Fibroblast of the conjunctiva (primary cell): ENCODE results near the gene RALGAPB.
"Not testable (repeated sequence)": the region's sequence is repeated elsewhere in the genome, so short reads cannot be mapped to it uniquely, and the experiment has no call there.

ENCODE experiments used
- DNase-seq: peaks from one replicate; pipeline ENCODE4 v3.0.0-alpha.2; 2010; ENCODE audit warnings: low read depth

RALGAPB gene

GRCh38 chr20:38472513-38473366 is at the start of gene RALGAPB:
TSS of gene RALGAPB (plus strand) at chr20:38472843. CDS start at chr20:38488433, 15,590 bp downstream.
- peak; percentile 97 for DNase-seq

- DNase-seq, result no peak
These were observed 49.1 kb upstream of the RALGAPB start for GRCh38 chr20:38423541-38423940.

- no peak for DNase-seq
These were observed 48.2 kb upstream of the RALGAPB start for GRCh38 chr20:38424401-38424800.

DNA sequence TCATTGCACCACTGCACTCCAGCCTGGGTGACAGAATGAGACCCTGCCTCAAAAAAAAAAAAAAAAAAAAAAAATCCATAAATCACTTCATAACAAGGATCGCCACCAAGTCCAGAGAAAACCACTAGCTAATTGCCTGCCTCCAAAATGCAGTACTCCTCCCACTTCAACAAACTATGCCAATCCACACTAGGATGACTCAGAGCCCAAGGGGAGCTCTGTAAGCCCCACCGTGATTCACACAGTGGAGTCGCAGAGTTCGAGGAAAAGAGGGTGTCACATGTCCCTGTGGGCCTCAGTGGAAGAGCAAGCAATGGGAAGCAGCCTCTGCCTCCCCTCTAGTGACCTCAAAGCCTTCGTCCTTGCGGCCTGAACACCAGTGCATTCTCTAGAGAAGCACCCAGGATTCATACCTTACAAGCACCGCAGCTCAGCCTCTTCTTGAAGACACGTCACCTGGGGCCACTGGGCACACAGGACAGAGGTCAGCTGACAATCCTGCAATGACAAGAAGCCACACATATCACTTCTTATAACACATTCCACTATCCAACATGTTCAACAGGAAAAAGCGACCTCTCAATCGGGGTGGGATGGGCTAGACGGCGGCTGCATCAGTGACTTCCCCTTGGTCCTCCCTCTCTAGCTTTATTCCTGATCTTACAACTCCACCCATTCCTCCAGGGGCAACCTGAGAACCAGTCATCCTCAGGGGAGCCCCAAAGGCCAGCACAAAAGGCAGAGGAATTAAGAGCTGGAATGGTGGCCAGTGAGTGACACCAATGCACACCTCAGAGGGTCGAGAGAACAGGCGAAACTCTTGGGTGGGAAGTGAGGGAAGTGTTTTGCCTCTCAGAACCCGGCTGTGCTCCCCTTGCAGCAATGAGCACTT is 46.4 kb upstream of the RALGAPB start:
- DNase-seq, result peak; percentile 57

DNA sequence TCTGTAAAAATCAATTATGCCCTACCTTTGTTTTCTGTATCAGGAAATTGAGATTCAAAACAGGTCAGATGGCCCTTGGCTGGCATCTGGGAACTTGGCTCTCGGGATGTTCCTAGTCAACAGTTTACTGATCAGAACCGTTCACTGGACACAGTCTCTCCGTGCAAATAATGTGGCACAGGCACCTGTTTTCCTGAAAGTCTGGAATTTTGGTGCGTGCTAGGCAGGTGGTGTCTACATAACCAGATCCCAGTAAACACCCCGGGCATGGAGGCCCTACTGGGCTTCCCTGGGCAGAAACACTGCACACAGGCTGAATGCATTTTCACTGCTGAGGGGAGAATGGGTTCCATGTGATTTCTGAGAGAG is 45.0 kb upstream of the RALGAPB start:
- no peak for DNase-seq

- DNase-seq, result no peak
These were observed 43.8 kb upstream of the RALGAPB start for GRCh38 chr20:38428800-38429199.

DNA sequence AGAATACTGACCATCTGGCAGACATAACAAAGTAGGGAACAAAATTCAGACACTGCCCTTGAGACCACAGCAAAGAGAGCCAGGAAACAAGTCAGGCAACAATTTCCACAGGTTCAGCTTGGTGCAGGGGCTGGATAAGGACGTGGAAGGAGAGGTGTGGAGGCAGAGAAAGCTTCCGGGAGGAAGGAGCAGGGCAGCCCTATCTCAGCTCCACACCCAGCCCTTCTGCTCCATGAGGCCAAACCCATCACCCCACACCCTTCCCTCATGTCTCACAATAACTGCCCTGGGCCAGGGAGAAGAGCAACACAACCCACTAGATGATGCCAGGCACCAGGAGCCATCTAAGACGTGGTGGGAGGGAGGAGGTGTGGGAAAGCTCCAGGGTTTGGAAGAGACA is 43.3 kb upstream of the RALGAPB start:
- no peak for DNase-seq

DNA sequence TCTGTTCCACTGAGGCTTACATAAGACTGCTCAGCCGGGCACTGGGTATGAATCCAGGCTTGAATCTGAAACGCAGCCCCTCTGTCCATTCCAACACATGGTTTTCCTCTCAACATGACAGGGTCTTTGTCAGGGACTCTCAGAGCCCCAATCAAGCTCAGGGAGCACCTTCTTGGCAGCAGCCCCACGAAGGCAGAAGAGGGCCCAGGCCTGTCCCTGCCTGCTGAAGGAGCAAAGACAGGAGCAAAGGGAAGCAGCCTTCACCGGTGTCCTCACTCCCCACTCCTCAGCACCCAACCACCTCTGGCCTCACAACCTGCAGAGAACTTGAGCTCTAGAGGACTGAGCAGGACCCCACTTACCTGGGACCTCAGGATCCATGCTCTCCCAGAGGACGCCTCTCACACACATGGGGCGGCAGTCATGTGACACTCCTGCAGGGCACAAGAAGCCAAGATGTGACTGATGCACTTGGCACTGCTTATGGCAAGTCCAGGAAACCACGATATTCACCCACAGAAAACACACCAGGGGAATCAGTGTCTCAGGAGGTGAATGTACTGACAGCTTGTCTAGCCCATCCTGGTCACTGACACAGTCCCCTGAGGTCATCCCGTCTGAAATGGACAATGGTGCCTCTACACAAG is 41.8 kb upstream of the RALGAPB start:
- no peak for DNase-seq

DNA sequence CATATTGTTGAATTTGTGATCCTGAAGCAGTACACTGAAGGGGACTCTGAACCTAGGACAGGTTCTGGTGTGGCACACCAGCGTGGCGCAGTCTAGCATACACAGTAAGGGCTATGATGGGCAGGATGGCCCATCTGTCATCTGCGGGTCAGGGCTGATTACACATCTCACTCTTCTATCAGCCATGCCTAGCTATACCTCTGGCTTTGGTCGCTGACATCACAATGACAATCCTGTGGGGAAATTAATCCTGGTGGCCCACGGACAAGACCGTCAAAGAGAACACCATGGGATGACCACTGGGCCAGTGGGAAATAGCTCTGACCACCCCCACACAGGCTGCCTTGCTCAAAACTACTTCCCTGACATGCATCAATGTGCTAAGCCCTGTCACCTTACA is 40.4 kb upstream of the RALGAPB start:
- no peak for DNase-seq

- not testable (repeated sequence) for DNase-seq
These were observed 39.8 kb upstream of the RALGAPB start for GRCh38 chr20:38432870-38433269.

GRCh38 chr20:38433304-38433972 is 39.2 kb upstream of the RALGAPB start:
- DNase-seq, result no peak

DNA sequence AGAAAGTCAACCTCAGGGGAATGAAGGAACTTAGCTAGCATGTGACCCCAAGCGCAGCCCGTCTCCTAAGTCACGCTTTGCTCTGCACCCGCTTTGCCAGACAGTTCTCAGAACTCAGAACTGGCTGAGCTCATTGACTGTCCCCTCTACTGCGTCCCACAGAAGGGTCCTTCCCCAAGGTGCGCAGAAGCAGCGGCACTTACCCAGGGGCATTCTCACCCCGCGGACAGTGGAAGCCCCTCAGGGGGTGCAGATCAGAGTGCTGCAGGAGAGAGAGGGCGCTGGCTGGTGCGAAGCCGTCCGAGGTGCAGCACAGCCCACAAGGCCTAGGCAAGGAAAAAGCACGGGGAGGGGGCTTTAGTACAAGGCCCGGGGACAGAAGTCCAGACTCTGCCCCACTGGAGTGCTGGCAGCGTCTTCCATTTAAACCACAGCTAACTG is 38.3 kb upstream of the RALGAPB start:
- no peak for DNase-seq

DNA sequence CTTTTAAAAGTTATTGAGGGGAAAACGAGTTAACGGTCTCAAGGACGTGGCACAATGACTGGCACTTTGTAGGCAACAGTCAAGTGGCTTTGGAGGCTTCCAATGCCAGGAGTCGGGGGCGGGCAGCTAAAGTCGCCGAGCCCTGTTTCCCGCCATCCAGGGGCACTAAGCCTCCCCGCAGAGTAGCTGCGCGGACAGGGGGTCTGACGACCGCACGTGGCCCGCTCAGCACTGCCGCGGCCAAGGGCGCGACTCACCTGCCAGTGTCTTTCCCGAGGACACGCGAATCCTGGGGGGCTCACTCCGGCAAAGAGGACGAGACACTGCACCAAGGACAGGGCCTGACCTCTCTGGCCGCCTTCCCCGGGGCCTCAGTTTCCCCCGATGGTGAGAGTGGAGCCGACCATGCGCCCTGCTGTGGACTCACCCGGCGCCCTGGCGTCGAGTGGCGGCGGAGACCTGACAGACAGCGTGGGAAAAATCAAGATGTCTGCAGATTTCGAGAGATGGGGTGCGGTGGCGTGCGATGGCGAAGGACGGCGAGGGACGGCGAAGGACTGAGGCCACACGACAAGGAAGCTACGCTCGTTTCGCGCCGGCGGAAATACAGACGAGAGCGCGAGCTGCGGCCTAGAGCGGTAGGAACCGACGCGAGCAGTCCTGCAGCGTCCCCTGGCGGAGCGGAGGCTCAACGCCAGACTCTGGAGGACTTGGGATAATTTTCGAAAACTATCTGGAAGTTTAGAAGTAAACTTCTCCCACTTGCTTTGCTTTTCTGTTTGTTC is 37.7 kb upstream of the RALGAPB start, which contains the start of gene SNHG17:
SNHG17 (minus strand) TSS at position 559 of the 785 bp plus-strand sequence.
- DNase-seq, result peak; percentile 83

DNA sequence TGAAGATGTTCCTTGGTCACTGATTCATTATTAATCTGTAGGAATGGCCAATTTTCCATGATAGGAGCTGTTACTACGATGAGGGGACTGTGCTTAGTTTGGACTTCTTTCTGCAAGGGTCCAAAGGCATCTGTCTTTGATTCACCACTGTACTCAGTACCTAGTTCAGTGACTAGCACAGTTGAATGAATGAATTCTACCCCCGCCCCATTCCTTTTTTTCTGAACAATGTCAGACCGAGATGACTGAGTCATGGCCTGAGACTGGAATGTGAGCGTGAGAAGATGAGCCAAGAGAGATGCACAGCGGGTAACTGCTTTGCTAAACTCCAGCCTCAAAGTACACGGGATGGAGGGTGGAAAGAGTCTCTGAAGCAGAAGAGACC is 37.1 kb upstream of the RALGAPB start:
- DNase-seq, result no peak

- DNase-seq, result no peak
These were observed 34.8 kb upstream of the RALGAPB start for GRCh38 chr20:38437796-38438195.

DNA sequence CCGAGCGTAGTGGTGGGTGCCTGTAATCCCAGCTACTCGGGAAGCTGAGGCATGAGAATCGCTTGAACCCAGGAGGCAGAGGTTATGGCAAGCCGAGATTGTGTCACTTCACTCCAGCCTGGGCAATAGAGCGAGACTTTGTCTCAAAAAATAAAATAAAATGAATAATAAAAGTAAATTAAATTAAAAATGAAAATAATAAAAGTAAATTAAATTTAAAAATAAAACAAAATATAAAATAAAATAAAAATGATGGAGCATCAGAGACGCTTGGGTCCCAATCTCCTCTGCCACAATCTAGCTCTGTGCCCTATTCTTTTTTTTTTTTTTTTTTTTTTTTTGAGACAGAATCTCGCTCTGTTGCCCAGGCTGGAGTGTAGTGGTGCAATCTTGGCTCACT is 31.5 kb upstream of the RALGAPB start:
- not testable (repeated sequence) for DNase-seq

- no peak for DNase-seq
These were observed 30.7 kb upstream of the RALGAPB start for GRCh38 chr20:38441916-38442315.

GRCh38 chr20:38445381-38445796 is 27.3 kb upstream of the RALGAPB start:
- DNase-seq, result no peak

DNA sequence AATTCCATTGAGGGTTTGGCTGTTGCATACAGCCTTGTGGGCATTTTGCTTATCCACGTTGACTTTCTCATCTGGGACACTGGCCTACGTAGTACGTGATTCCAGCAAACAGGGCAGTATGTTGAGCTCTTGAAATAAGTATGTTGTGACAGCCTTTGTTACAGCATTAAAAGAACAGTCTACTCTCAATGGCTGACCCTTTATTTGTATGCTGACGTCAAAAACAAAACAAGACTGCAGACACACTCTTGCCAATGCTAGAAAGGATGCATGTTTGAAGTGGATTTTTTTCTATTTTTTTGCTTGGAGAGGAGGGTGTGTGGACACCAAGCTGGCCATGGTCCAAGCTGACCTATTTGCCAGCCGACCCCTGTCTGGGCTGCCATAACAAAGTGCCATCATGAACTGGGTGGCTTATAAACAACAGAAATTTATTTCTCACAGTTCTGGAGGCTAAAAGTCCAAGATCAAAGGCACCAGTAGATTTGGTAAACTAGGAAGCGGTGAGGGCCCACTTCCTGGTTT is 26.7 kb upstream of the RALGAPB start:
- DNase-seq, result no peak

DNA sequence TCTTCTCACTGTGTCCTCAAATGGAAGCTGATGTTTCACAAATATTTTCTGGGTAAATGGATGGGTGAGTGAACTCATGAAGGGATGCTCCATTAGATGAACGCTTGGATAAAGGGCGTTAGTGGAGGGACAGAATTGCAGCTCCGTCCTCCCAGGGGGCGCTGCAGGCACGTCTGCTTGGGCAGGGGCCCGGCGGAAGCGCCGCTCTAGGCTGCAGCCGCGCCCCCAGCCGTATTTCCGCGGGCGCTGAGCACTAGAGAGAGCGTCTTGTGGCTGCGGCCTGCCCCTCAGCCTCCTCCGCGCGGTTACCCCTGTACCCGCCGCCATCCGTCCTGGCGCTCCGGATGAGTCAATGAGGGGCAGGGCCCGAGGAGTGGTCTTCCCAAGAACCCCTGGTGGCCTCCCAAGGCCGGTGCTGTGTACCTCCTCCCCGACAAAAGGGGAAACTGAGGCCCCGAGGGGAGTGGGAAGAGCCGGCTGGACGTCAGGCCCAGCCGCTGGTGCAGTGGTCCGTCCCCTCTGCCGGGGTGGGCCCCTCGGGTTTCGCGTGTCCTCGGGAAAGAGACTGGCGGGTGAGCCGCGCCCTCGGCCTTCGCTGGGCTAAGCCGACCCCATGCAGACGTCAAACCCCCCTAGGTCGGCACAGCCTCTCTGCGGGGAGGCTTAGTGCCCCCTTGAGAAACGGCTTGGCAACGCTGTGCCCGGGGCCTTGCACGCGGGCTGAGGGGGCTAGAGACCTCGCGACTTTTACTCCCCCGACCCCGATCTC is 26.0 kb upstream of the RALGAPB start:
- peak; percentile 82 for DNase-seq
